Esophagus mucosa (tissue), 1 donor: ENCODE results near the gene CDK8. TPM values are rescaled to one million over a fixed set of nuclear protein-coding genes. Genes with fewer than 3 reads are reported as not detected.
A peak's percentile ranks its signal among the peaks of the same experiment; 100 is the strongest.
"Not testable (repeated sequence)": the region's sequence is repeated elsewhere in the genome, so short reads cannot be mapped to it uniquely, and the experiment has no call there.

Source experiments
- ATAC-seq: fragments of 200-7000 bp; cut with Tn5 transposase; one replicate; pipeline ENCODE4 v1.9.1; 2020
- total RNA-seq: library from RNA; stranded (reverse); gene quantifications from one replicate; pipeline ENCODE4 v1.2.4, GENCODE V29; 2023
- donor health status: DM: yes; HTN: yes; CAD: no.

Gene CDK8
- total RNA-seq, 1 donor from 2014 or later: 7.7 TPM

DNA sequence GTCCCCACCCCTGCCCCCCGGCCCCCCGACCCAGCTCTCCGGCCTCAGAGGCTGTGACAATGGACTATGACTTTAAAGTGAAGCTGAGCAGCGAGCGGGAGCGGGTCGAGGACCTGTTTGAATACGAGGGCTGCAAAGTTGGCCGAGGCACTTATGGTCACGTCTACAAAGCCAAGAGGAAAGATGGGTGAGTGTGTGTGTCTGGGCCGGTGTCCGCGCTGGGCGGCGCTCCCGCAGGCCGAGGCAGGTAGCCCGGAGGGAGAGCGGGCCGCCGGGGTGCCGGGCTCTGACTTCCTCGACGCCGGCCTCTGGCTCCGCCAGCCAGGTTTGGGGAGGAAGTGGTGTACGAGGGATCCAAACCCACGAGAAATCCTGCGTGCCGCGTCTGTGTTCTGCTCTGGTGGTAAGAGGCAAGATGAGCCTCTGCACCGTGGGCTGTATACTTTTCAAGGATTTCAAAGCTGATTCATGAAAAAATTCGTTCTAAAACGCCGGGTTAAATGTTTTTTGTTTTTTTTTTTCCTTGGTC, 718 bp downstream of the CDK8 start:
- ATAC-seq: peak; percentile 70

DNA sequence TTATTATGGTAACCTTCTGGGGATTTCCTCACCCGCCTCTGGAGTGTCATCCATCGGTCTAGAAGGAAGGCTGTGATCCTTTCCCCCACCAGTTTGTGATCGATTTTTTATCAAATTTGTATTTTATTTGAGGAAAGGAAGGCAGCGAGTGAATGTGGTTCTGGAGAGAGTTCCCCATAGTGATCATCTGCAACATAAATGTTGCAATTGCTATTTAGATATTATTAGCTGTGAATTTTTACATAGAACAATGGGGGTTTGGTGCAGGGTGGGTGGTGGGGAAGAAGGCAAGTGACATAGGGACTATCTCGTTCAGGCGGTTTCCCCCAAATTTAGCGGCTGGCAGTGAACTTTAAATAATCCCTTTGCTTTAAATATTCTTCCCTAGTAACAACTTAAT, 1.2 kb downstream of the CDK8 start:
- ATAC-seq: no peak

- no peak for ATAC-seq
Observed at GRCh38 chr13:26255691-26256277, 1.9 kb downstream of the CDK8 start.

DNA sequence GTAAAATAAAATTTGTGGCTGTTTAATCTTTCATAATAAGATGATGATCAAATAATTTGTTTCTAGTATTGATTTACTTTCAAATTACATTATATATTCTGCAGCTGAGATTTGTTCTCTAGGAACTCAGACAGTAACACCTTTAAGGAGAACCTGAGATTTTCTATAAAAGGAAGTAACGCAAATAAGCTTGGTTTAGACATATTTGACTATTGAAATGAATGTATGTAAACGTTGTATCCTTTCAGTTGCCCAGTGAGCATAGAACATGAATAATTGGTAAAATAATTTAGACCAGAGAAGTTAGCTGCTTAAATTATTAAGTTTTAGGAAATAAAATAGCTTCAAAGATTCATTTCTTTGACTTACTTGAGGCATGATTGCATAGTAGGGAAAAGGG, 3.1 kb downstream of the CDK8 start:
- ATAC-seq: no peak

GRCh38 chr13:26259634-26260033, 5.7 kb downstream of the CDK8 start:
- no peak for ATAC-seq

DNA sequence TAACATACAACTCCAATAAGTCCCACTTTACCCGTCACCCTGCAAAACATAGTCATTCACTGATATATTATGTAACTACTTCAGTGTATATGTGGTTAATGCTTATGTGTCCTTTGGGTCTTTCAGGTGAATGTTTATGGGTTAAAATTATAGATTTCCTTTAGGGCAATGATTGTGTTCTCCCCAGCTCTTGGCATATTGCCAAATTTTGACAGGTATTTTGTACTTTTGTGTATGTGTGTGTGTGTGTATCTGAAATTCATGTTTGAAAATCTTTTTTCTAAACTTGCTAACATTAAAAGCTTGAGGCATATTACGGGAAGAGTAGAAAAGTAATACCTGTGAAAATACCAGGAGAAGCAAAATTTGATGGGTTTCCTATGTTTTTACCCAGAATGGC, 8.2 kb downstream of the CDK8 start:
- no peak for ATAC-seq

GRCh38 chr13:26266311-26266710, 12.4 kb downstream of the CDK8 start:
- ATAC-seq: no peak

GRCh38 chr13:26270707-26271106, 16.8 kb downstream of the CDK8 start:
- ATAC-seq: no peak

DNA sequence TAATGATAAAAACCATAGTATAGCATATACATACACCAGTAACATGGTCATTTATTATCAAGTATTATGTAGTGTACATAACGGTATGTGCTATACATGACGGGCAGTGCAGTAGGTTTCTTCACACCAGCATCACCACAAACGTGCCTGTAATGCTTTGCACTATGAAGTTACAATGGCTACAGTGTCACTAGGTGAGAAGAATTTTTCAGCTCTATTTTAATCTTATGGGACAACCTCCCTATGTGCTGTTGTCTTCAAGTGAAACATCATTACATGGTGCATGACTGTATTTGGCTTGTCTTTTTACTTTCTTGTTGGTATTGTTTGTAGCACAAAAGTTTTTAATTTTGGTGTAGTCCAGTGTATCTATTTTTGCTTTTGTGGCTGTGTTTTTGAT, 18.7 kb downstream of the CDK8 start:
- ATAC-seq: no peak

GRCh38 chr13:26280295-26280694, 26.4 kb downstream of the CDK8 start:
- ATAC-seq: no peak

DNA sequence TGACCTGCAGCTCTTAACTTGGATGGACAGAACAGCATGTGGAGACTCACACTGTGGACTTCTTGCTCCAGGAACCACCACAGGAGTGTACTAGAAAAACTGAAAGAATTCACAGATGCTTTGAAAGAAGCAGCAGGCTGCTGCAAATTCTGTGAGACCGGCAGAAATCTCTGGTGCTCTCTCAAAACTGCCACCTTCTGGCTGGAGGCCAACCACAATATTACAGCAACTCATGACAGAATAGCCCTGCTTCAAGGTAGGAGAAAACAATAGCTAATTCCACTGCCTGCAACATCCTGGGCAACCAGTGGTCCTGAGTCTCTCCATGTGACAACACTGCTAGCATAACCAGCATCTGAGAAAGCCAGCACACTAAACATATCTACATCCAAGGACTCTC, 26.9 kb downstream of the CDK8 start:
- no peak for ATAC-seq

DNA sequence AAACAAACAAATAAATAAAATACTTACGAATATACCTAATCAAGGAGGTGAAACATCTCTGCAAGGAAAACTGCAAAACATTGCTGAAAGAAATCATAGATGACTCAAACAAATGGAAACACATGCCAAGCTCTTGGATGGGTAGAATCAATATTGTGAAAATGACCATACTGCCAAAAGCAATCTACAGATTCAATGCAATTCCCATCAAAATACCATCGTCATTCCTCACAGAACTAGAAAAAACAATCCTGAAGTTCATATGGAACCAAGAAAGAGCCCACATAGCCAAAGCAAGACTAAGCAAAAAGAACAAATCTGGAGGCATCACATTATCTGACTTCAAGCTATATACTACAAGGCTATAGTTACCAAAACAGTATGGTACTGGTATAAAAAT, 32.0 kb downstream of the CDK8 start:
- ATAC-seq: not testable (repeated sequence)

- ATAC-seq: not testable (repeated sequence)
Observed at GRCh38 chr13:26288838-26289237, 34.9 kb downstream of the CDK8 start.

DNA sequence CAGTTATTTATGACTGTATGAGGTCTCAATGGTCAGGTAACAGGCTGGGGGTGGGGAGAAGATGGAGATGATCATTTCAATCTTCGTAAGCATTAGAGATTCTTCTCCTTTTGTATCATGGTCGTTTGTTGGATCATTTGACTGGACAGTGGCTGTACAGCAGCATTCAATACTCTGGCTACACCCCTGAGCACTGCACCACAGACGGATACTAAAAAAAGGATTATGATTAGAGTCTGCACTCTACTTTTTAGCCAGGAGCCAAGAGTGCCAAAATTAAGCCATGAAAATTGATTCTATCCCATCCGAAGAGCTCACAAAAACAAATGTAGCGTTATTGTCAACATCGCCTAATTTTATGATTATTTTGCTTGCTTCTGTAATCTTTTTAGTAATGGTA, 41.9 kb downstream of the CDK8 start:
- ATAC-seq: no peak

DNA sequence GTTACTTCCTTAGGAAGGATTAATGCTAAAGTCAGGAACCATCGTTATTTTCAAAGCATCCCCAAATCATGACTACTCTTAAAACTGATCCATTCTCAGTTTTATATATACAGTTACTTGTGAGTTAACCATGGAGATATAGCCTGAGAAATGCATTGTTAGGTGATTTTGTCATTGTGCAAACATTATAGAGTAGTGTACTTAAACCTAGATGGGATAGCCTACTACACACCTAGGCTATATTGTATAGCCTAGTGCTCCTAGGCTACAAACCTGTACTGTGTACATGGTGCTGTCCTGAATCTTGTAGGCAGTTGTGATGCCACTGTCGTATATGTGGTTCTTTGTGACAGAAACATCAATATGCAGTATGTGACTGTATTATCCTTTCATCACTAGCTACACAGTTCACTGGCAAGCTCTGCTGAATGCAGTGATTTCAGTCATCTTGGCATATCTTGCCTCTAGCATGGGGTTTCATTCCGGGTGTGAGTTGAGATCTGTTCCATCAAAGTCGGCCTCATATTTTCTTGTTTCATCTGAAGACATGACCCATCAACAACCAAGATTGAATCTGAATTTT, 45.3 kb downstream of the CDK8 start:
- ATAC-seq: no peak

DNA sequence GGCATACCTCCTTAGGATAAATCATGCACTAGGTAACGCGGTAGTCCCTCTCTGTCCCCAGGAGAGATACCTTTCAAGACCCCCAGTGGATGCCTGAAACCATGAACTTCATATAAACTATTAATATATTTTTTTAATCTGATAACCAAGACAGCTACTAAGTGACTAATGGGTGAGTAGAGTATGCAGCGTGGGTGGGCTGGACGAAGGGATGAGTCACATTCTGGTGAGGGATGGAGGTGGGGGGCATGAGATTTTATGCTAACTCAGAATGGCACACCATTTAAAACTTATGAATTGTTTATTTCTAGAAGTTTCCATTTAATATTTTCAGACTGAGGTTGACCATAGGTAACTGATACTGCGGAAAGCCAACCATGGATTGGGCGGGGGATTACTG, 46.2 kb downstream of the CDK8 start:
- no peak for ATAC-seq

GRCh38 chr13:26305676-26306075, 51.7 kb downstream of the CDK8 start:
- no peak for ATAC-seq

- no peak for ATAC-seq
Observed at GRCh38 chr13:26307701-26308100, 53.8 kb downstream of the CDK8 start.

- ATAC-seq: no peak
Observed at GRCh38 chr13:26308250-26308649, 54.3 kb downstream of the CDK8 start.

GRCh38 chr13:26308836-26309235, 54.9 kb downstream of the CDK8 start:
- ATAC-seq: no peak

GRCh38 chr13:26310003-26310402, 56.1 kb downstream of the CDK8 start:
- ATAC-seq: no peak

DNA sequence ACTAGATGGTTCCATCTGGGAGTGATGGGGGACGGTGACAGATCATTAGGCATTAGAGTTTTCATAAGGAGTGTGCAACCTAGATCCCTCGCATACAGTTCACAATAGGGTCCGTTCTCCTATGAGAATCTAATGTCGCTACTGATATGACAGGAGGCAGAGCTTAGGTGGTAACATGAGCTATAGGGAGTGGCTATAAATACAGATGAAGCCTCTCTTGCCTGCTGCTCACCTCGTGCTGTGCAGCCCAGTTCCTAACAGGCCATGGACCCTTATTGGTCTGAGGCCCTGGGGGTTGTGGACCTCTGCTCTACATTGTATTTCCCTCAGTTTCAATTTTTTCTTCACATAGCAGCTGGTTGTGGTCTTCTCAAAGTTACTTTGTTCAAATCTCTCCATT, 56.5 kb downstream of the CDK8 start:
- no peak for ATAC-seq

GRCh38 chr13:26312019-26312418, 58.1 kb downstream of the CDK8 start:
- not testable (repeated sequence) for ATAC-seq

- ATAC-seq: not testable (repeated sequence)
Observed at GRCh38 chr13:26316095-26316494, 62.2 kb downstream of the CDK8 start.

DNA sequence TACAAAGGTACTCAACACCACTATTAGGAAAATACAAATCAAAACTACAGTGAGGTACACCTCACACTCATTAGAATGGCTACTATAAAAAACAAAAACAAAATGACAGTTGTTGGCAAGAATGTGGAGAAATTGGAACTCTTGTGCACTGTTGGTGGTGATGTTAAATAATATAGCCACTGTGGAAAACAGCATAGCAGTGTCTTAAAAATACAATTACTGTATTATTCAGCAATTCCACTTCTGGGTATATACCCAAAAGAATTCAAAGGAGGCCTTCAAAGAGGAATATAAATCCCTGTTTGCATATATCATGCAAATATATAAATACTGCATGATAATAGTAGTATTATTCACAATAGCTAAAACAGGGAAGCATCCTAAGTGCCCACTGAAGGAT, 66.8 kb downstream of the CDK8 start:
- no peak for ATAC-seq
